HepG2 (cell line): ENCODE results near the gene MYLK. TPM values are rescaled to one million over a fixed set of nuclear protein-coding genes. Genes with fewer than 3 reads are reported as not detected.

Source experiments
- ATAC-seq: fragments of 200-7000 bp; cut with Tn5 transposase; 3 replicates; pipeline ENCODE4 v1.9.1; 2020; ENCODE audit warnings: mild to moderate bottlenecking, moderate library complexity
- BruUV-seq: library from RNA; stranded (reverse); fragments of 400-500 nt; replicated peaks from 2 replicates; lab custom pipeline; 2021; lab: Mats Ljungman, UMichigan
- CTCF ChIA-PET: fragments of 300-600 bp; formaldehyde crosslinking; extraction: SDS; loops from one replicate; lab custom pipeline; 2021; ENCODE audit warnings: low total read pairs, inconsistent platforms, low intra/inter-chr PET ratio; lab: Yijun Ruan, JAX
- POLR2A ChIA-PET: fragments of 350-600 bp; sonication (Branson Sonifier 250); formaldehyde crosslinking; loops from one replicate; lab custom pipeline; 2020; ENCODE audit warnings: antibody characterized with exemption, inconsistent platforms; lab: Yijun Ruan, JAX
- DNase-seq: peaks from one replicate; pipeline ENCODE4 v3.0.0-alpha.2; 2015; ENCODE audit warnings: low spot score
- FAIRE-seq: peaks from 3 replicates; lab custom pipeline; 2011; peaks lifted over from hg19 to GRCh38; lab: Jason Lieb, UNC
- H2AFZ ChIP-seq: one replicate; pipeline ENCODE4 v1.6.1; 2011; ENCODE audit warnings: low read length, inconsistent platforms
- H3K27ac ChIP-seq: fragments of 300-600 bp; 3 replicates; pipeline ENCODE4 v1.8.0; 2011; ENCODE audit warnings: mixed run types, mild to moderate bottlenecking, mixed read lengths, low read length, inconsistent platforms; ENCODE audit not compliant: insufficient read depth; ENCODE audit errors: extremely low read length
- H3K27me3 ChIP-seq, 2 experiments: fragments of 200-600 bp in 1 of 2; 2 replicates in 1 of 2; 3 replicates in 1 of 2; pipeline versions ENCODE4 v1.6.0 to v1.8.0; 2011; ENCODE audit warnings: low read length in 2 of 2, mild to moderate bottlenecking in 2 of 2, moderate library complexity in 2 of 2, inconsistent platforms in 1 of 2; ENCODE audit not compliant: insufficient read depth in 2 of 2, control insufficient read depth in 1 of 2
- H3K36me3 ChIP-seq, 2 experiments: fragments of 200-600 bp in 1 of 2; replicated peaks in 1 of 2; 2 replicates in 1 of 2; 3 replicates in 1 of 2; pipeline versions ENCODE4 v1.5.1 to v1.8.0; 2011; ENCODE audit warnings: low read length in 2 of 2, inconsistent platforms in 1 of 2; ENCODE audit not compliant: insufficient read depth in 2 of 2, control insufficient read depth in 1 of 2
- H3K4me1 ChIP-seq: 2 replicates; pipeline ENCODE4 v1.5.1; 2012; ENCODE audit warnings: low read length, inconsistent platforms; ENCODE audit not compliant: insufficient read depth
- H3K4me2 ChIP-seq: 2 replicates; pipeline ENCODE4 v1.6.0; 2011; ENCODE audit warnings: low read depth, low read length, inconsistent platforms
- H3K4me3 ChIP-seq, 3 experiments: fragments of 200-600 bp in 1 of 3; sonication (generic), shearing (Covaris generic) in 1 of 3; replicated peaks in 1 of 3; 2 replicates each; pipeline ENCODE4 v1.5.1; 2011 to 2016; ENCODE audit warnings: low read length in 3 of 3, inconsistent platforms in 2 of 3, low read depth in 2 of 3, mild to moderate bottlenecking in 2 of 3, control low read depth in 1 of 3, mixed read lengths in 1 of 3; ENCODE audit not compliant: insufficient read depth in 1 of 3
- H3K79me2 ChIP-seq: one replicate; pipeline ENCODE4 v1.6.1; 2011; ENCODE audit warnings: low read length, inconsistent platforms; ENCODE audit not compliant: insufficient read depth
- H3K9ac ChIP-seq: 2 replicates; pipeline ENCODE4 v1.6.0; 2011; ENCODE audit warnings: mild to moderate bottlenecking, low read depth, low read length, inconsistent platforms; ENCODE audit not compliant: insufficient read depth
- H3K9me3 ChIP-seq: 2 replicates; pipeline ENCODE4 v1.5.1; 2012; ENCODE audit warnings: mild to moderate bottlenecking, low read length
- H4K20me1 ChIP-seq: 2 replicates; pipeline ENCODE4 v1.6.0; 2011; ENCODE audit warnings: inconsistent platforms, mild to moderate bottlenecking, low read length, moderate library complexity; ENCODE audit not compliant: insufficient read depth
- CEBPB ChIP-seq: IDR thresholded peaks from 2 replicates; pipeline ENCODE4 v1.6.1; 2011; ENCODE audit warnings: low read depth, low read length, improper control_type of control experiment, borderline replicate concordance
- DPF2 ChIP-seq: sonication (generic); formaldehyde crosslinking; IDR thresholded peaks from 2 replicates; pipeline ENCODE4 v1.4.0; 2020; ENCODE audit warnings: mild to moderate bottlenecking, low read depth, missing genetic modification reagents, borderline replicate concordance
- FOXJ3 ChIP-seq: sonication (generic); formaldehyde crosslinking; IDR thresholded peaks from 2 replicates; pipeline ENCODE4 v1.4.0; 2020; ENCODE audit warnings: missing genetic modification reagents, mild to moderate bottlenecking, borderline replicate concordance
- IRX3 ChIP-seq: sonication (generic); formaldehyde crosslinking; IDR thresholded peaks from 2 replicates; pipeline ENCODE4 v1.8.1; 2023; ENCODE audit warnings: mild to moderate bottlenecking, low read depth, missing genetic modification reagents, borderline replicate concordance
- ZNF30 ChIP-seq: sonication (generic); formaldehyde crosslinking; IDR thresholded peaks from 2 replicates; pipeline ENCODE4 v1.5.0; 2020; ENCODE audit warnings: mild to moderate bottlenecking, missing genetic modification reagents
- ZNF792 ChIP-seq: IDR thresholded peaks from 2 replicates; pipeline ENCODE4 v1.6.1; 2016
- WGBS: methylation state at CpG from one replicate; pipeline ENCODE4 v1.1.6; 2017; ENCODE audit warnings: low lambda C conversion rate; 5-methylcytosine and 5-hydroxymethylcytosine counted together
- in situ Hi-C: cut with HindIII; loops from 2 replicates; pipeline ENCODE4 v1.10.0; 2017; ENCODE audit warnings: low pct_unique_long_range_greater_than_20kb; ENCODE audit not compliant: extremely low pct_ligation_motif_present
- intact Hi-C: fragments of 100-400 bp; cut with micrococcal nuclease; formaldehyde crosslinking; loops from one replicate; pipeline ENCODE4 v1.10.0; 2022; ENCODE audit not compliant: unreplicated experiment
- polyA plus RNA-seq, 8 experiments: library from polyadenylated mRNA; depleted of rRNA in 3 of 8; stranded (reverse) in 7 of 8; unstranded in 1 of 8; fragments of >200 nt; fragmentation: Illumina TruSeq in 4 of 8; extraction: Trizol in 4 of 8; gene quantifications; 2 replicates each; pipeline versions ENCODE4 v1.2.1 to v1.2.3, GENCODE V29; 2011 to 2016; ENCODE audit warnings: low read depth in 4 of 8, missing spikeins in 1 of 8, mixed read lengths in 1 of 8; ENCODE audit not compliant: insufficient read depth in 1 of 8
- total RNA-seq, 5 experiments: library from RNA; depleted of rRNA; stranded (reverse); fragments of >200 nt; fragmentation: Illumina TruSeq; extraction: Trizol; gene quantifications; 2 replicates each; pipeline ENCODE4 v1.2.3, GENCODE V29; 2016; ENCODE audit warnings: low read depth in 1 of 5
- TF ChIP-seq, protein P1 (sequence below): IDR thresholded peaks from 2 replicates; pipeline ENCODE4 v1.6.1; 2016; ENCODE audit warnings: low read depth, control low read depth
- TF ChIP-seq, protein P2 (sequence below): sonication (generic); formaldehyde crosslinking; IDR thresholded peaks from 2 replicates; pipeline ENCODE4 v1.5.1; 2020; ENCODE audit warnings: mild to moderate bottlenecking, moderate library complexity, missing genetic modification reagents

Gene MYLK
- total and polyA plus RNA-seq, 2 of the 13 experiments (the other 11 are each of a cell fraction or from before 2014, with no cell fraction given) = 10.6 to 34.9 TPM

DNA sequence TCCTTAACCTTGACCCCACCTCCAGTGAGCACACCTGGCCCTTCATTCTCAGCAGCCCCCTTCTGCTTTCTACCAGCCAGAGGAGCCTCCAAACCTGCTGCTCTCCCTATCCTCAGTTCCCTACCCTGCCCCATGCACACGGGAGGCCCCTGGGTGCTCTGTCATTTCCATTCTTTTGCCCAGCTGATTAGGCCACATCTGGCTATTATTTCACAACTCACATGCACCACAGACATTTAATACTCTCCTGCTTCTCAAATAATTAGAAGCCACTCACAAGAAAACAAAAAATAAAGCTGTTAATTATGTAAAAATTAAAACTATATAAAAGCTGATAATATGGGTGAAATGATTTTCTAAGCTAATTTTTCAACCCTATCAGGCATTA lies 50.7 kb downstream of the MYLK start:
- intact Hi-C loops = no loop called here
- in situ Hi-C loops = no loop called here

DNA sequence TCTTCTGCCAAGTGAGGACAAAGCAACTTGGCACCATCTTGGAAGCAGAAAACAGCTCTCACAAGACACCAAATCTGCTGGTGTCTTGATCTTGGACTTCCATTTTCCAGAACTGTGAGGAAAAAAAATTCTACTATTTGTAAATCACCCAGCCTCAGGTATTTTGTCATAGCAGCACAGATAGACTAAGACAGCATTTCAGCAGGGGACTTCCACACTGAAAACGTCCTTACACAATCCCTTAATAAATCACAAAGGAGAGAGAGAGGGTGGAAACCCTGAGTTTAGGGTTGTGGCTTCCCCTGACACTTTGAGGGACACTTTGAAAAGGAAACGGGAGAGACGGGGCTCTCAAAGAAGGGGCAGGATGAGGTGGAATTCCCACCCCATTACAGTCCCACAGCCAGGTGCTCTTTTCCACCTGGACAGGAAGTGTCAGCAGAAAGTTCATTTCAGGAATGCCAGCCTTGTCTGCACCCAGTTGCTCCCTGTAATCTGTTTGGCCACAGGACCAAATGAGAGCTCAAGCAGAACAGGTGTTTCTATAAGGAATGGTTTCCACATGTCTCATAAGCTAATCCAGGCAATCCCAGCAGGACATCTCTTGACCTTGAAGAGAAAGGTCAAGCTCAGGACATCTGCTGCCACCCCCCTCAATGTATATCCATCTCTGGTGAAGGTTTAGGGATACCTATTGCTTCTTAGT lies 51.3 kb downstream of the MYLK start:
- no peak for ATAC-seq
- in situ Hi-C loops (no loop called here), intact Hi-C loops (no loop called here)
- no peak for DNase-seq
- H3K27ac ChIP-seq = no peak overlapping the region
- H3K36me3 ChIP-seq = no peaks in the 10 kb centered on the region
- peaks cover 6% of the 10 kb centered on the region for H3K9me3 ChIP-seq
- ChIA-PET POLR2A (no interaction called here), CTCF (no interaction called here)
- H3K79me2 ChIP-seq = no peaks in the 10 kb centered on the region
- BruUV-seq = no TSS peak
- no peak overlapping the region for H3K9ac ChIP-seq
- H3K4me2 ChIP-seq = no peak overlapping the region
- H3K27me3 ChIP-seq = no peaks in the 10 kb centered on the region; a peak in 1 of 5 replicates
- no peak overlapping the region for H2AFZ ChIP-seq
- 33% methylated on average over 3 of the region's 3 CpGs for WGBS
- no peaks in the 10 kb centered on the region for H4K20me1 ChIP-seq
- no peak overlapping the region for H3K4me3 ChIP-seq
- no peak for FAIRE-seq
- no peaks in the 10 kb centered on the region for H3K4me1 ChIP-seq
- TF ChIP-seq ZNF30 (CRISPR knock-in tag) (no peak), FOXJ3 (CRISPR knock-in tag) (no peak)
- TF ChIP-seq, protein P1, sequence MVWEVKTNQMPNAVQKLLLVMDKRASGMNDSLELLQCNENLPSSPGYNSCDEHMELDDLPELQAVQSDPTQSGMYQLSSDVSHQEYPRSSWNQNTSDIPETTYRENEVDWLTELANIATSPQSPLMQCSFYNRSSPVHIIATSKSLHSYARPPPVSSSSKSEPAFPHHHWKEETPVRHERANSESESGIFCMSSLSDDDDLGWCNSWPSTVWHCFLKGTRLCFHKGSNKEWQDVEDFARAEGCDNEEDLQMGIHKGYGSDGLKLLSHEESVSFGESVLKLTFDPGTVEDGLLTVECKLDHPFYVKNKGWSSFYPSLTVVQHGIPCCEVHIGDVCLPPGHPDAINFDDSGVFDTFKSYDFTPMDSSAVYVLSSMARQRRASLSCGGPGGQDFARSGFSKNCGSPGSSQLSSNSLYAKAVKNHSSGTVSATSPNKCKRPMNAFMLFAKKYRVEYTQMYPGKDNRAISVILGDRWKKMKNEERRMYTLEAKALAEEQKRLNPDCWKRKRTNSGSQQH (CRISPR knock-in tag) = no peak

More for the DNA sequence above, 50.7 kb downstream of the MYLK start:
- DNase-seq (no peak), ATAC-seq (no peak), FAIRE-seq (no peak)
- H2AFZ ChIP-seq = no peak overlapping the region
- H3K4me1 ChIP-seq = no peaks in the 10 kb centered on the region
- 13% methylated on average over 1 of the region's 1 CpG for WGBS
- no peak overlapping the region for H3K4me3 ChIP-seq
- H3K4me2 ChIP-seq = no peak overlapping the region
- no TSS peak for BruUV-seq
- H3K36me3 ChIP-seq = no peaks in the 10 kb centered on the region
- H3K27me3 ChIP-seq = no peaks in the 10 kb centered on the region; a peak in 1 of 5 replicates
- no peaks in the 10 kb centered on the region for H3K79me2 ChIP-seq
- H4K20me1 ChIP-seq = no peaks in the 10 kb centered on the region
- TF ChIP-seq IRX3 = no peak
- no peak for TF ChIP-seq ZNF792 (CRISPR knock-in tag)
- 0 out of 2 replicates have a peak, but pooled peaks have one; percentile 53 for TF ChIP-seq CEBPB
- TF ChIP-seq DPF2 (CRISPR knock-in tag) = no peak
- TF ChIP-seq, protein P2, sequence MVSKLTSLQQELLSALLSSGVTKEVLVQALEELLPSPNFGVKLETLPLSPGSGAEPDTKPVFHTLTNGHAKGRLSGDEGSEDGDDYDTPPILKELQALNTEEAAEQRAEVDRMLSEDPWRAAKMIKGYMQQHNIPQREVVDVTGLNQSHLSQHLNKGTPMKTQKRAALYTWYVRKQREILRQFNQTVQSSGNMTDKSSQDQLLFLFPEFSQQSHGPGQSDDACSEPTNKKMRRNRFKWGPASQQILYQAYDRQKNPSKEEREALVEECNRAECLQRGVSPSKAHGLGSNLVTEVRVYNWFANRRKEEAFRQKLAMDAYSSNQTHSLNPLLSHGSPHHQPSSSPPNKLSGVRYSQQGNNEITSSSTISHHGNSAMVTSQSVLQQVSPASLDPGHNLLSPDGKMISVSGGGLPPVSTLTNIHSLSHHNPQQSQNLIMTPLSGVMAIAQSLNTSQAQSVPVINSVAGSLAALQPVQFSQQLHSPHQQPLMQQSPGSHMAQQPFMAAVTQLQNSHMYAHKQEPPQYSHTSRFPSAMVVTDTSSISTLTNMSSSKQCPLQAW (CRISPR knock-in tag) = no peak
- H3K9me3 ChIP-seq = peaks cover under 1% of the 10 kb centered on the region; the same call in 1 of the 2 replicates
- ChIA-PET POLR2A (no interaction called here), CTCF (no interaction called here)
- no peak overlapping the region for H3K9ac ChIP-seq
- H3K27ac ChIP-seq = no peak overlapping the region
